Measurements from ENCODE around the gene SPATA22.
"Not testable (repeated sequence)": the region's sequence is repeated elsewhere in the genome, so short reads cannot be mapped to it uniquely, and the experiment has no call there.

The SPATA22 gene

DNA sequence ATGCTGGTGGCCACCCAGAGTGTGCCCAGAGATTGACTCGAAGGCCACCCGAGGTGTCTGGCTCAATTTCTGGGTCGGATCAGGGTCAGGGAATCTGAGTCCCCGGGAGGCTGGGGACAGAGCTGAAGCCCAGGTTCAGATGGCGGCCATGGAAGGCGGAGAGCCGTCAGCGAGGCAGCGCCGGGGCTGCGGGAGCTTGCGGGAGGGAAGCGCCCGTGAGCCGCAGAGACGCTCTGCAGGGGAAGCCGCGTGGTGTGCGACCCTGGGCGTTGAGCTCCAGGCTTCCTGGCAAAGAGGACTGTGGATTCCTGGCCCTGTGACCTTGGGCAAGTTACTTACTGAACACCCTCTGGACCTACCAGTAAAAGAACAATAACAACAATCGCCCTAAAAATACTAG lies 518 bp upstream of the SPATA22 start:
- DNase-seq: no peak

GRCh38 chr17:3469529-3469928 lies 2.1 kb downstream of the SPATA22 start:
- DNase-seq: no peak

DNA sequence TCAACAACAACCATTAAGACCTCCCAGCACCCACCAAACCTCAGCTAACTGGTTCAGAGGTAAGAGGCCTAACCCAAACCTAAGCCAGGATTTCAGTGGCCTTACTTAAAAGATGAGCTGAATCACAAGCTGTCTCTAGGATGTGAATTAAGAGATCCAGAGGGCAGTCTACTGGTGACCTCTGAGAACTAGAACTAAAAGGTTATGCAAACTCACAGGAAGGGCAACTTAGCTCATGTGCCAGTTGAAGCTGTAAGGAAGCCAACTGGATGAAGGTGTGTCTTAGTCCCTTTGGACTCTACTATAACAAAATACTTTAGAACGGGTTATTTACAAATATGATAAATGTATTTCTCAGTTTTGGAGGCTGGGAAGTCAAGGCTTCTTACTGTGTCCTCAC lies 5.3 kb downstream of the SPATA22 start:
- not testable (repeated sequence) for DNase-seq

DNA sequence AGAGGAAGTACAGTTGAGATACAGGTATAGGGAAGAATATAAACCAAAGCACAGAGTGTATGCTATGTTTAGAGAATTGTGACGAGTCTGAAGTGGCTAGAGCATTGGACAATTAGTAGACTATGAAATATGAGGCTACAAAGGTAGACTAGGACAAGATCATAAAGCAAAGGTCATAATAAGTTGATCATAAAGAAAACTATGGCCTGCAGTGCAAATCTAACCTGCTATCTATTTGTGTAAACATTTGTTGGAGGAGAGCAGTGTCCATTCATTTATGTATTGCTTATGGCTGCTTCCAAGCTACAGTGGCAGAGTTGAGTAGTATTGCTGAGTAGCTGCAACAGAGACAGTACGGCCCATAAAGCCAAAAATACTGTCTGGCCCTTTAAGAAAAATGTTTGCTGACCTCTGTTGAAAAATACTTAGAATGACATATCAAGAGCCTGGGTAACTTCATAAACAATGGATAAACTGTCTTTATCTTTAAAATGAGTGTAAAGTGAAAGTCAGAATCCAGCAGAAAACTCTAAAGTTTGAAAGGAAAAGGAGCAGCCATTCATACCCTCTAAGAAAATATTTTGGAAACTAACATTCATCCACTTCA lies 23.5 kb downstream of the SPATA22 start:
- DNase-seq: no peak

- DNase-seq: peak; percentile 18 to 25
These were observed 24.0 kb downstream of the SPATA22 start for GRCh38 chr17:3447625-3448024.

GRCh38 chr17:3440451-3440850 lies 31.2 kb downstream of the SPATA22 start:
- DNase-seq: no peak

GRCh38 chr17:3438368-3438767 lies 33.3 kb downstream of the SPATA22 start:
- no peak for DNase-seq

DNA sequence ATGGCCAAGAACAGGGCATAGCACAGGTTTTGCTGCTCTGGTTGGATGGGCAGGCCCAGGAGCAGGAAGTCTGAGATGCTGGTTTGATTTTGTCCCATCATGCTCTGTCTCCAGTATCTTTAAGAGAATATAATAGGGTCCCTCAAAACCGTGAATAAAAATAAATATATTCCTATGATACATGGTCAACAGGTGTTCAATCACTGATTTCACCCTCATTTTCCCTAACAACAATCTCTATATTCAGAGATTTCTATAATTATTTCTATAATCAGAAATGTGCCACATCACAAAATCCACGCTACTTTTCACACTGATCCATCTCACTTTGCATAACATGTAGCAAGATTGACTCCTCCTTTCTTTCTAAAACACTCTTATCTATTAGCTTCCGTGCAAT lies 37.9 kb downstream of the SPATA22 start, which contains the start of gene OR1E2:
Gene OR1E2 (minus strand): TSS at position 101 of the 400 bp plus-strand sequence. CDS start 0 bp downstream, at position 101.
- DNase-seq: no peak

DNA sequence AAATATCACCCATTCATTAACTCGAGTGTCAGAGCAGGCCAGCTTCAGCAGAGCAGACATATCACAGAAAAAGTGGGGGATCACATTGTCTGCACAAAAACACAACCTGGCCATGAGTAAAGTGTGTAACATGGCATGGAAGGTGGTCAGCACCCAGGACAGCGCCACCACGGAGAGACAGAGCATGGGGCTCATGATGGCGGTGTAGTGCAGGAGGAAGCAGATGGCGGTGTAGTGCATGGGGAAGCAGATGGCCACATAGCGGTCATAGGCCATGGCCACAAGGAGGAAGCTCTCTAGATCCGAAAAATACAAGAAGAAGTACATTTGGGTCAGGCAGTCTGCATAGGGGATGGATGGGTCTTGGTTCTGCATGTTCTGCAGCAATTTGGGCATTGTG lies 38.4 kb downstream of the SPATA22 start:
- peak; percentile 54 to 74 for DNase-seq

GRCh38 chr17:3418222-3418621 lies 53.4 kb downstream of the SPATA22 start:
- no peak for DNase-seq

GRCh38 chr17:3415610-3416009 lies 56.0 kb downstream of the SPATA22 start:
- DNase-seq: no peak

DNA sequence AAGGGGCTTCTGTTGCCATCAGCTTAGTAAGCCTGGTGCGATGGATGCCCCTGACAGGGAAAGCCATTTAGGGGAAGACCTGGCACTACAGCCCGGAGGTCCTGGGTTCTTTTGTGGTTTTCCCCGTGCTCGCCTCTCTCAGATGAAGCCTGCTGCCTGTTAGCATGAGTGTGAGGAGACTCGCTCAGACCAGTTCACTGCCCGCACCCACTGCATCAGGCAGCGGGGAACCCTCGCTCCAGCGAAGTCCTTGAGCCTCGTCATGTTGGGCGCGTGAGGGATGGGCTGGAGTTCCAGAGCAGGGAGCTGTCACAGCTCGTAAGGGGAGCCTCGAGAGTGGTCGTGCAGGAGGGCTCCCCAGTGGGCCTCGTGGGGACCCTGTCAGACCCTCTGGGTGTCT lies 59.4 kb downstream of the SPATA22 start:
- not testable (repeated sequence) for DNase-seq

DNA sequence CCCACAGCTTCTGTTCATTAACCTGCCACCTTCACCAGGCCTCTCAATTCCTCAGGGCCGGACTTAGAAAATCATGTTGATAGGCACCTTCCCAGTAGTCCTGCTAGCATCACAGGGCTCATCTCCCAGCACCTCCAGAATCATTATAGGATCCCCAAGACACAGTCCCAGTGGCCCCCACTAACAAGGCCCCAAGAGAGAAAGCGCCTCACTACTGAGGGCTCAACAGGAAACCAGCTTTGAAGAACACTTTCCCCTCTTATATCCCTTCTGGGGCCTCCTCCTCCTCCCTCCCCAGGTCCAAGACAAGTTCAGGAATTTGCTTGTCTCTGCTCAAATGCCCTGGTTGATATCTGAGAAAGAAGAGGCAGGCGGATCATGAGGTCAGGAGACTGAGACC lies 60.5 kb downstream of the SPATA22 start, which contains the start of gene OR3A3:
Gene OR3A3 (plus strand): TSS at position 301 of the 400 bp plus-strand sequence.
- DNase-seq: no peak

- DNase-seq: not testable (repeated sequence)
These were observed 67.8 kb downstream of the SPATA22 start for GRCh38 chr17:3403856-3404255.

DNA sequence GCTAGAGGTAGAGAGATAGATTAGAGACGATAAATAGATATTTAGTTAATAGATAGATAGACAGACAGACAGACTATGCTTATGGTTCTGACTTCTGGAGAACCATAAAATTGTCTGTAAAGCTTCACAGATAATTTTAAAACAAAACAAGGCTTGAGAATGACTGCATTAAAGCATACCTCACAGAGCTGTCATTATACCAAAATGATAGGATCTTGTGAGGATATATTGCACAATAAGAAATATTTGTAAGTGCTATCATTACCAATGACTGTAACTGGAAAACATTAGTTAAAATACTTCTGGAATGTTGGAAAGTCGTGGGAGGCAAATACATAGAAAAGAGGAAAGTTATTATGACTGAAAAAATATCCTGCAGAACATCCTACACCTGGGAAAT lies 69.8 kb downstream of the SPATA22 start:
- no peak for DNase-seq

- DNase-seq: no peak
These were observed 71.6 kb downstream of the SPATA22 start for GRCh38 chr17:3400055-3400454.

DNA sequence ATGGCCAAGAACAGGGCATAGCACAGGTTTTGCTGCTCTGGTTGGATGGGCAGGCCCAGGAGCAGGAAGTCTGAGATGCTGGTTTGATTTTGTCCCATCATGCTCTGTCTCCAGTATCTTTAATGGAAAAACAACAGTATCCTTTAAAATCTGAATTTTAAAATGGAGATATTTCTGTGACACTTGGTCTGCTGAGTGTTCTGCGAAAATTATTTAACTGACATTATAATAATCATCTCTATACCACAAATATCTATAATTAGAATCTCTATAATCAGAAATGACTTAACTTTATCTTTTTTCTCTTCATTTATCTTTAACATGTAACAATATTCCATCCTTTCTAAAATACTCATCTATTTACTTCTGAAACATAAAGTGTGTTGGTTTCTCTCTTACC lies 73.3 kb downstream of the SPATA22 start, which contains the start of gene OR1E1:
Gene OR1E1 (minus strand): TSS at position 101 of the 400 bp plus-strand sequence. CDS start 0 bp downstream, at position 101.
- no peak for DNase-seq

DNA sequence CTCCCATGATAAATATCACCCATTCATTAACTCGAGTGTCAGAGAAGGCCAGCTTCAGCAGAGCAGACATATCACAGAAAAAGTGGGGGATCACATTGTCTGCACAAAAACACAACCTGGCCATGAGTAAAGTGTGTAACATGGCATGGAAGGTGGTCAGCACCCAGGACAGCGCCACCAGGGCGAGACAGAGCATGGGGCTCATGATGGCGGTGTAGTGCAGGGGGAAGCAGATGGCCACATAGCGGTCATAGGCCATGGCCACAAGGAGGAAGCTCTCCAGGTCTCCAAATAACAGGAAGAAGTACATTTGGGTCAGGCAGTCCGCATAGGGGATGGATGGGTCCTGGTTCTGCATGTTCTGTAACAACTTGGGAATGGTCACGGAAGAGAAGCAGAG lies 73.8 kb downstream of the SPATA22 start:
- peak in 1 of 2 donors; percentile 25 for DNase-seq
